NCI-H187 treated with DMSO at 0.1 percent for 48 hours (cell line): Measurements from ENCODE around the gene EYA4.
A peak's percentile ranks its signal among the peaks of the same experiment; 100 is the strongest.

Experiments
- DNase-seq: peaks from one replicate; lab custom pipeline; 2025; lab: John Stamatoyannopoulos, UW

Gene EYA4

DNA sequence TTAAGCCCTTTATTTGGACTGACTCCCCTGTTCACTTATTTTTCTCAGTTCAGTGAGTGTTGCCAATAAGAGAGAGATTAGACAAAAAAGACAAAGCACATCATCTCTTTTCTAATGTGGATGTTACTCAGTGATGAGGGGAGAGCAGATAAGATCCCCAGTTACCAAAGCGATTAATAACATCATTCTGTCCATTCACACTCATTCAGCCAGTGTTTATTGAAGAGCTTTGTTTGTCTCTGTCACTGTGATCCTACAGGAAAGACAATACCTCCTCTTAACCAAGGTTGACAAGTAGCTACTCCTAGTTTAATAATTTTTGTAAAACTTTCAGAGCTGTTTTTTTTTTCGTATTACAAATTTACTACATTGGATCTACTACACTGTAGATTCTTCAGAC, 163.0 kb downstream of the EYA4 start:
- no peak for DNase-seq

DNA sequence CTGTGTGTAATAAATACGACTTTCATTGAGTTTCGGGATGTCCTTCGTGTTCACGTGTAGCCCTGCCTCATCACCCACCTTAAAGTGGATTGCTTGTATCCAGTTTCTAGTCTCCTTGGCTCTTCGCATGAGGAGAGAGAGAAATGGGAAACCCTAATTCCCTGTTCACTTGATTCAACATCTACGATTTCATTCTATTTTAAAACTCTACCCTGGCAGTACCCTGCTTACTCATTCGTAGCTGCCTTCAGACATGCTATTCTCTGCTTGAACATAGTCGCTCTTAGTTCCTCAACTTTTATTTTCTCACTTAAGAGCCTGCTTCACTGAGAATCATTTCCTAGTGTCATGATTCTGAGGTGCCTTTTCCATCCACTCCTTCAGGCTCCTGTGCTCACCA, 163.6 kb downstream of the EYA4 start:
- DNase-seq = no peak

DNA sequence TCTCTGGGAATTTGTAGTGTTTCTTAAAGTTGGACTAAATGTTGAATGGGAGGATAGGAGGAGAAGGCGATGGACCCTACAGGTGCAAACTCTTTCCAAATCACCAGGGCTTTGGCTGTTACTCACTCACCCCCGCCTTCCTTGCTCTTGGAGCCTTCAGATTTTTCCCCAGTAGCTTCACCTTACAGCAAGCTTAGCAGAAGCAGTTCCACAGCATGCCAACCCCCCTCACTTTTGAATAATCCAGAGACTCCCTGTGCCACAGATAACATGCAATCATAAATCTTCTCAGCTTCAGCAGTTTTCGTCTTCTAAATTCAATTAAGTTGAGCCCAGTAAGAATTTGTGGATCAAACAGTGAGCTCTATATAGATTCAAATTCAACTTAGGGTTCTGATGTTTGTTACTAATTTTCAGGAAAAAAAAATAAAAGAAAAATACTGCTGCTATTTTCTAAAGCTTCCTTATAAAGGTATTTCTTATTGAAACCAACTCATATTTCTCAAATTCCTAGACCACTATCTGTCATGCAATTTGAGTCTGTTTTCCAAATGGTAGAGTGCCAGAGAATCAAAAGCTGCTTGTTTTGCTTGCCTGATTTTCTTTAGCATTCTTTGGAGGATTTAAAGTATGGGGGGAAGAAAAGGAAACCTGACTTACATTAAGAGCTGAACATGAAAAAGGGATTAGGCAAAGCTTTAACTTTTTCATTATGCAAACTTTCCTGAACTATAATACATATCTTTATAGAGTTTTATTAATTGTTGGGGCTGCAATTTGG, 166.4 kb downstream of the EYA4 start:
- no peak for DNase-seq

DNA sequence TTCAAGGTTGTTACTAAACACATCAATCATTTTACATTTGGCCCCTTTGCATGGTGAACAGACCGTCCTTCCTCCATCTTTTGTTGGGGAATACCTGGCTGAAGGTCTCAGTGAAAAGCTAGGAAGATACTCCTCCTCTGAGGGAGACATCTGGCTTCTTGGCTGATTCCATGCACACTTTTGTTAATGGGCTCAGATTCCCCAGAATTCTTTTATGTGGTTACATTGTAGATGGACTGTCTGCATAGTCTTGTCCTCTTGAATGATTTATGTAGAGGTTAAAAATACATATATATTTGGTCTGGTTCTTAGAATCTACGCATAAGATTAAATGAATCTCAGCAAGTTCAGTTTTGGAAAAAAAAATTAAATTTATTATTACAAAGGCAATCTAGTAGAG, 167.0 kb downstream of the EYA4 start:
- DNase-seq = no peak

DNA sequence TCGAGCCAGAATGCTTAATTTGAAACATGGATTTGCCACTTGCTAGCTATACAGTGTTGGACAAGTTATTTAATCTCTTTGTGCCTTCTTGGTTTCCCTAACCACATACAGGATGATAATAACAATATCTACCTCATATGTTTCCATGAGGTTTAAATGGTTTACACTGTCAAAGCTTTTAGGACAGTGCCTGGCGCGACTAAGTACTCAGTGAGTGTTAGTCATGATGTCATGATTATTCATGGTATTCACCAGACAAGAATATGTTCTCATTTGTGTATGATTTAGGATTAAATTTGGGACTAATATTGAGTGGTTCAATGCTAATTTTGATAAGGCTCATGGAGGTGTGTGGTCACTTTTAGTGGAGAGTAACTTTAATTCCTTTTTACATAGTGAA, 167.4 kb downstream of the EYA4 start:
- DNase-seq = no peak

DNA sequence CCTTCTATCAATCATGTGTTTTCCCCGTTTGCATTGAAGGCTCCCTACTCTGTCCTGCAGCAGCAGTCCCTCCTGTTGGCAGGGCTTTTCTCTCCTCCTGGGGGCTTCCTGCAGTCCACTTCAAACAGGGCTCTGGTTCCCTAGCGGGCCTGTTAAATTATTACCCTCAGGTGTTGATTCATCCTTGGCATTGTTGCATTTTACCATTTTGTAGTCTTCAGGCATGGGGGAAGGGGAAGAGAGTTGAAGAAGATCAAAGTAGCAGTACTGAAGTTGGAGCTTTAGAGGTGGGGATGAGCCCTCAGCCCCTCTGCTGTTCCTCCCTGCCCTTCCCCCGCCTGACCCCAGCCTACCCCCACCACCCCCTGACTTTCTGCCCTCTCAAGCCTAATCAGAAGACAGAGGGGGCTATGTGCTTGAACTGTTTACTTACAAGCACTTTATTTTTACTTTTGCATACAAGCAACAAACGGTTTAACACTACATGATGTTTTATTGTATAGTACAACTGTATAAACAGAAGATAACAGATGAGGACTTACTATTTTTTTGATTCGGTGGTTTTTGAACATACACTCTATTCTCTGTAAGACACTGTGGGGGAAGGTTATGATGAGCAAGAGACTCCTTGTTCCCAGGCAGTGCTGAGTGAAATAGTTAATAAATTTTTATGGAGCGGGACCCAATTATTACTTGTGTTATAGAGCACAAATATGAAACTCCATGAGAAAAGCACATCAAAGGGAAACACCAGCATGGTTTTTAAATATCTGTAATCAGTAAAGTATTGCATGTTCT, 169.7 kb downstream of the EYA4 start:
- DNase-seq = no peak

DNA sequence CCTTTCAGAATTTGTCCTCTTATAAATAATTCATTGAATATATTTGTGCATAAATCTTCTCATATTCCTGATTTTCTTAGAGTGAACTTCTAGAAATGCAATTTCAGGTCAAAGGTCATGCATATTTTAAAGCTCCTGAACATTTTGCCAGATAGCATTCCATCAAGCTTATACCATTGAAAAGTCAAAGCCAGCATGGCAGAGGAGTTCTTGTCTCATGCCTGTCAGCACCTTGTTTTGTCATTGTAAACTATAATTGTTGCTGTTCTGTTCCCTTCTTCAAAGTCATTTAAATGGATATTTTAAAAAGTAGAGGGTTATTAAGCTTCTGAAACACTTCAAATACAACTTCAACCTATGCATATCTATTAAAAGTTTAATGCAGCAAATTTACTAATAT, 170.6 kb downstream of the EYA4 start:
- no peak for DNase-seq

DNA sequence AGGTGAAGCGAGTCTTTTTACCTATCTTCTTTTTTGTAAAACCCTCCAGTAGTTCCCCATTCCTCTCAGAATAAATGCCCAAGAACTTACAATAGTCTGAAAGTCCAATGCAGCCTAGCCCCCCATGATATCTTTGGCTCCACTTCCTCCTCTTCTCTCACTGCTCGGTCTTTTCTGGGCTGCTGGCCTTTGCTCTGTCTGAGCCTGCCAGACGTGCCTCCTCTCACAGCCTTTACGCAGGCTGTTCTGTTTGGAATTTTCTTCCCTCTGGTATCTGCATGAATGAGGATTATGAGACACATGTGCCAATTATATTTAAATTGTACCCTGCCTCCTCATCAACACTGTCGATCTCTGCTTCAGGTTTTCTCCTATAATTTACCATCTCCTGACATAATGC, 174.1 kb downstream of the EYA4 start:
- no peak for DNase-seq

DNA sequence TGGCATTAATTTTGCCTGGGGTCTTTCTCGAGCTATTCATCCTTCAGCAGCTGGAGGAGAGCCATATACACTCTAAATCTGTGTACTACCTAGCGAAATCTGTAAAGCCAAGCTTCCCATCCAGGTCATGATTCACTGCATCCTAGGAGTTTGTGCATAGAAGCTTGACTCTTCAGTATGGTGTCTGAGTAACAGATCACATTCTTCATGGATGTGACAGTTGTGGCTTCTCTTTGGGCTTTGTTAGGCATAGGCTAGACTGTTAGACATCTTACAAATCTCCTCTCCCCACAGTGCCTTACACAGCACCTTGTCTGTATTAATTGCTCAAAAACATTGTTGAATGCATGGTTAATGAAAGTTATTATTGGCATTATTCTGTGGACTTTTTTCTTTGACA, 177.0 kb downstream of the EYA4 start:
- DNase-seq = no peak

DNA sequence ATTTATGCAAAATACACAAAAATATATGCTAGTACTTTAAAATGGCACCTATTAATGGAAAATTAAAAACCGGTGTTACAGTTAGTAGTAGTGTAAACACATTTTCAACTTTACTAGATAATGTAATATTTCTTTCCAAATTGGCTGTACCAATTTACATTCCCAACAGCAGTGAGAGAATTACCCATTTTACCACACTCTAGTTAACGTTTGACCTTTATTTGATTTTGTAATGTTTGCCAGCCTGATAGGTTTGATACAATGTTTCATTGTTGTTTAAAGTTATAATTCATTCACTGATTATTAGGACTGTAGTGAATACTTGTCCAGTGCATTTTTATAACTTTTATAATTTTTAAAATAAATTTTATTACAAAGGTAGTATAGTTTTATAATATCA, 182.1 kb downstream of the EYA4 start:
- no peak for DNase-seq

DNA sequence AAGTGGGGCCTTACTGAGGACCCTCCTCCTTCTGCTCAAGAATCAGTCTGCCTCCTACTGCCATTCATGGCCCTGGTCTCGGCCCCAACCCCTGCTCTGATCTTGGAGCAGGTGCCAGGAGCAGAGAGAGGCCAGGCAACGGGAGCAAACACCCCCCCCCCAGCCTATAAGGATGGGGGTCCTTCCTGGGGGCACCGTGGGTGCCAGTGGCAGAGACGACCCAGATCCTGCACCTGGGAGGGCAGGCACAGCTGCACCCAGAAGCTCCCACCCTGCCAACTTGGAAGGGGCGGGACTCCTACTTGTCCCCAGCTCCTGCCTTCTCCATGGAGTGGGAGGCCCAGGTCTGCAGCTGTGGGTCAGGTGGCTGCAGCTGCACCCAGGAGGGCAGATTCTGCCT, 183.2 kb downstream of the EYA4 start:
- DNase-seq = no peak

DNA sequence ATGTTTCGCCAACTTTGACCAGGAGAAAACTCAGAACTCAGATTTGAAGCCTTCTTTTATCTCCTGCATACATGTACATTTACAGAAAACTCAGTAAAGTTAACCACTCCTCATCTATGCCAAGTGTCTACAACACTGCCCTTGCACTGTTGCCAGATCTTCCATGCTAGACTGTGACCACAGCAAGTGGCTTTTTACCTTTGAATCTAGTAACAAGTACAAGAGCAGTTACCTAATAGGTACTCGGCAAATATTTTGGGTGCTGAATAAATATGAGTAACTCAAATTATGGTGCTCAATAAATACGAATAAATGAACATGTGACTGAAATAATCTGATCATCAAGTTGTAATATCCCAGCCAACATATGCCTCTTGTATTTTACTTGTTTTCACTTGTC, 184.9 kb downstream of the EYA4 start:
- DNase-seq = no peak

DNA sequence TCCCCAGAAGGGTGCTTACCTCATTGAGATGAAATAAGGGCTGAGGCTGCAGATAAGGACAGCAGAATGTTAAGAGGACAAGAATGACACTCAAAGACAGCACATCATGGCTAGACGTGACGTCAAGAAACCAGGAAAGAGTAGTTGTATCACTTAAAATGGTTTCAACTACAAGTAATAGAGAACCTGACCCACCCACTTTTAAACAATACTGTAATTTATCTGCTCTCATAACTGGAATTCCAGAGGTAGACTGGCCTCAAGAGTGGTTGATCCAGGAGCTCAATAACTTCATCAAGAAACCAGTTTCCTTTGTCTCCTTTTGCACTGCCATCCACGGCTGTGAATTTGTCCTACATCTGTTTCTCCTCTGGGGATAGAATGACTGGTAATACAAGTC, 187.1 kb downstream of the EYA4 start:
- no peak for DNase-seq

DNA sequence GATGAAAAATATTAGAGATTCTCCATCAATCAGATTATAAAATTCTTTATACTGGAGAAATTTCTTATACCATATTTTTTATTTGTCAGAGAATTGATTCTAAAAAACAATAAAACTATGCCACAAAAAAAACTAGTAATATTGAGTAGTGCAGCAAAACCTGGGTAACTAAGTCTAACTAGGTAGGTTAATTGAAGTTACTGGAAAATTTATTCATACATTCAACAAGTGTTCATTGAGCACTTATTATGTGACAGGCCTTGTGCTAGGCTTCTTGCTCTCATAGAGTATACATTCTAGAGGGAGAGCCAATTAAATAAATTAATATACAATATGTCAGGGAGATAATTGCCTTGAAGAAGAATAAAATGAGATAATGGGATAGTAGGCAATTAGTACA, 189.4 kb downstream of the EYA4 start:
- no peak for DNase-seq

DNA sequence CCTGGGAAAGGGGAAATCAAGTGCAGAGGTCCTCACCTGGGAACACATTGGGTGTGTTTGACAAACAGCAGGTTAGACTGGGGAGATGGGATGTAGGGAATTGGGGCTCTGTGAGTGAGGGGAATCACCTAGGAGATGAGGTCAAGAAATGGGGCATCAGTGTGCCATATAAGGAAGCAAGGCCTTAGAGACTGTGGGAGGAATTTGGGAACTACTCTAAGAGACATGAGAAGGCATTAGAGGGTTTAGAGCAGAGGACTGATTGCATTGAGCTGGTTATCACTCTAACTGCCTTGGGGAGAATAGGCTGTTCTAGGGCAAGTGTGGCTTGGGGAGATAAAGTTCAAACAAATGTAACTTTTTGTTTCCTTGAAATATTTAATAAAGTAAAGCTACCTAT, 189.9 kb downstream of the EYA4 start:
- no peak for DNase-seq

DNA sequence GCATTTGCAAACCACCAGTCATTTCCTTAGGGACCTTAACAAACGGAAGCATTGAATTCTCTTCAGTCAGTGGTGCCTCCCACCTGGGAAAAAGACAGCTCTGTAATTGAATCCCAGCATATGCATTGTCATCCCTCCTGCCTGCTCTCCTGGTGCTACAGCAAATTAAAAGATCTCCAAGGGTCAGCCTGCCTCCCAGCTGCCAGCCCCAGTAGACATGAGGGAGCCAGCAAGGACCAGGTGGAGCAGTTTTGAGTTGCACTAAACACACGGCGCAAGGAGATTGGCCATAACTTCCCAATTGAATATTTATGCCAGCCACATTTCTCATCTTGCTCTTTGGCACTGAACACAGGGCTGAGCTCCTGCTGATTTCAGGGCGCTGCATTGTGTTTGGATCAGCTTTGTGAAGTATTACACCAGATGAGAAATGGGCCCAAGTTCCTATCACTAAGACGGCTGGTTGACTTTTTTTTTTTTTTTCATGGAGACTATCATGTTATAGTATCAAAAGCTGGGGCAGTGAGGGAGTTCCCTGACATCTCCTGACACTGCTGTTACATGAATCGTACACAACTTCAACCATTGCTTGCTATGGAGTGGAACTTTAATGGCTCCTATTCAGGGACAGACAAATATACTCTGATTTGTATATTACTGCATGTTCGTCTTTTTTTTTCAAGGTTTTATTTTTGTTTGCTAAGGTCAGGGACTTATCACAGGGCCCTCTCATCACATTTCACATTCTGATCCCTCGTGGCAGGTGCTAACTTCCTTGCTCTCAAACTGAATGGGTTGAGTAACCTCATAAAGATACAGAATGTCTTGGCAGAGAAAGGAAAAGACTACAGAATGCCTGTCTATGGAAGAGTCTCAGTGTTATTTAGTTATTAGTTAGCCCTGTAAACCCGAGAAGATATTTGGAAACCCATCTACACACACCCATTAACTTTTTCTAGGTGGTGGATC, 191.1 kb downstream of the EYA4 start:
- peak; percentile 75 for DNase-seq

DNA sequence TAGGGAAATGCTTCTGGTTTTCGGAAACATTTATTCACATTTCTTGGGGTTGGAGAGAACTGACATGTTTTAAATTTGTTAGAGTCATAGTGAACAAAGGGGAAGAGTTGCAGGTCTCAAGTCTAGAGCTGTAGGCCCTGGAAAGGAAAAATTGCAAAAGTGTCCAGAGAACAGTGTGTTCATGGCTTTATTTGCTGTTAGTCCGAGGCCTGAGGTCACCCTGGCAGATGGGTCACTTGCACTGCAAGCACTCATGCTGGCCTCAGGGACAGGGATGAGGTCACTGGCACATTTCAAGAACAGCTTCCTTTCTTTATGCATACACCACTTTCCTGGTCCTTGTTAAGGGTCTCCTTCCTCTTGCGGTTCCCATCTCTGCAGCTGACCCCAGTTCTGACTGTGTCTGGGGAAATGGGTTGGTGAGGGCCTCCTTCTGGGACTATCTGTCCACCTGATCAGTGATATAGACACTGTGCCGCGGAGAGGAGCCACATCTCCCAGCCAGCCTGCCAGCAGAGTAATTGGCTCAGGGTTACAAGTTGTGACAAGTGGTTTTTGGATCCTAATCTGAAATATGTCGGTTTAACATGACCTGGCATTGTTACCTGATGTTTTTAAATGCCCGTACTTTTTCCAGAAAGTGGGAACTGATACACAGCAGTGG, 194.0 kb downstream of the EYA4 start:
- DNase-seq = no peak

DNA sequence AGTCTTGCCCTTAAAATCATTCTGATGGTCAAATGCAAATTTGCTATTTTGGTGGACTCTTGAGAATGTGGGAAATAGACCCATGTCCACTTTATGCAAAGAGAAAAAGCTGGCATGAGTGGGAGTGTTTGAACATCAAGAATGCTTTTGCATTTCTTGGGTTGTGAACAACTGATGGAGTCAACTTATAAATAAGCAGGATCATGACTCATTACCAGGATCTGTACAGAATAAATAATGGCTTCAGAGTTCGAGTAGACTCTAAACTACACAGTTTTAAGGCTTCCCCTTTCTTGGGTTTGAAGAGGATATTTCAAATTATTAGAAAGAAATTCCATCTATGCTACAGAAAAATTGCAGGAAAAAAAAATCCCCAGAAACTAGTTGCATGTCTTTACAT, 195.5 kb downstream of the EYA4 start:
- DNase-seq = no peak

DNA sequence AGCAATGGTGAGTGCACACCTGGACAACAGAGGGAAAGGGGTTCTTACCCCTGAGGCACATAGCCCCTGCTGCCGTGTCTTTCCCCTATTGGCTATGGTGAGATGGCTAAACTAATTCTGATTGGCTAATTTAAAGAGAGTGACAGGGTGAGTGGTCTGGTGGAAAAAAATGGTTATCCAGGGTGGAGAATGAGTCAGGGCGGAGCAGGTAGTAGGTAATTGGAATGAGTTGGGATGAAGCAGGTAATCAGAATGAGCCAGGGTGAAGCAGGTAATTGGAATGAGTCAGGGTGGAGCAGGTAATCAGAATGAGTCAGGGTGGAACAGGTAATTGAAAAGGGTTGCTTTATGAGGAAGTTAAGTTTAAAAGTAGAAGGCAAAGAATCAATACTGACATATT, 200.3 kb downstream of the EYA4 start:
- no peak for DNase-seq

DNA sequence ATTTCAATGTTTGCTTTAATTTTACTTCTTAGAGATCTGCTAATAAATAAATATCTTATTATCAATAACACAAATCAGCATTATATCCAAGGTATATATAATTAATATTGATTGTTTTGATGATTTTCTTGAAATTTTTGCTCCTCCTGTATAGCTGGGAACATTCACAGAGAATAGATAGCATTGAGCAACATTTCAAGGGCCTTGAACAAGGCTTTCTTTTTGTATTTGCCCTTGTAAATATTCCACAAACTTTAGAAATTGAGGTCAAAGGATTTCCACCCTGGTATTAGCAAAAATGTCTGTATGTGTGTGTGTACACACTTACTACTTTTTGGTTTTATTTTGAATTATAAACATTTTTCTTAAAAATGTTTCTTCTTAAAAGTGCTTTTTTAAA, 205.6 kb downstream of the EYA4 start:
- DNase-seq = no peak

DNA sequence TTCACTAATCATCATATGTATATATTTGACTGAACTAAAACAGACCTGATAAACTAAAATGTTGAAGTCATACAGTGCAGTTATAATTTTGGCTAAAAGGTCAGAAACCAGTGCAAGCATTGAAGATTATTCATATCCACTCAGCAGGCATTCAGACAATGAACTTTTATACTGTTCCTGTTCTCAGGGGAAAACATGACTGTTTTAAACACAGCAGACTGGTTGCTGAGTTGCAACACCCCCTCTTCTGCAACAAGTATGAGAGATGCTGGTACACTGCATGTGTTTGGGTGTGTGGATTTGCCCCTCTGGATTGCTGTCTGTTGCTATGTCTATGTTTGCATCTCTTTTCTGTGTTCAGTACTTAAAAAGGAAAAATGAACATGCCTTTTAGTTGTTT, 206.8 kb downstream of the EYA4 start:
- no peak for DNase-seq

DNA sequence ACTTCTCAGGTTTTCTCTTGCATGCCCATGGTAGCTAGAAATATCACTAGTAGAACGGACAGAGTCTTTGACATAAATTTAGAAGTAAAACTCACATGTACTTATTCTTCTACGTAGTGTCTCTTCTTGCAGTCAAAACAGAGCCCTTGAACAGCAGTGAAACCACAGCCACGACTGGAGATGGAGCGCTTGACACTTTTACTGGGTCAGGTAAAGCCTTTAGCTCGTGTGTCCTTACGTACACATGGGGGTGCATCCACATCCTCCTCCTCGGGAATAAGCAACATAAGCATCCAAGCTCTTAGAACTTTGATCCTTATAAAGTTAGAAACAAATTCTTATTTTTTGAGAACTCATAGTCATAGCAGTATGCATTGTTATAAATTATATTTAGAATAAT, 215.3 kb downstream of the EYA4 start:
- no peak for DNase-seq
